H9 (cell line): ENCODE data around the gene RTN4R. TPM values are rescaled to one million over a fixed set of nuclear protein-coding genes. Genes with fewer than 3 reads are reported as not detected.

Experiments
- DNase-seq: peaks from one replicate; pipeline ENCODE4 v3.0.0-alpha.2; 2017
- H2AFZ ChIP-seq: one replicate; pipeline ENCODE4 v1.6.1; 2013; ENCODE audit warnings: mild to moderate bottlenecking, low read length, control low read depth, moderate library complexity
- H2AK5ac ChIP-seq: 2 replicates; pipeline ENCODE4 v1.6.1; 2013; ENCODE audit warnings: low read length, control low read depth, mixed read lengths; ENCODE audit not compliant: insufficient read length
- H2BK120ac ChIP-seq: one replicate; pipeline ENCODE4 v1.6.1; 2013; ENCODE audit warnings: low read depth, mild to moderate bottlenecking, low read length, control low read depth, inconsistent platforms; ENCODE audit not compliant: poor library complexity, severe bottlenecking
- H2BK12ac ChIP-seq: 2 replicates; pipeline ENCODE4 v1.6.1; 2013; ENCODE audit warnings: low read length, control low read depth, mixed read lengths, low read depth; ENCODE audit not compliant: insufficient read length
- H2BK15ac ChIP-seq: 2 replicates; pipeline ENCODE4 v1.6.1; 2013; ENCODE audit warnings: low read depth, low read length, control low read depth
- H2BK20ac ChIP-seq: one replicate; pipeline ENCODE4 v1.6.1; 2013; ENCODE audit warnings: low read depth, mild to moderate bottlenecking, low read length, control low read depth, inconsistent platforms; ENCODE audit not compliant: poor library complexity, severe bottlenecking
- H2BK5ac ChIP-seq: 2 replicates; pipeline ENCODE4 v1.6.1; 2013; ENCODE audit warnings: low read length, control low read depth, mixed read lengths; ENCODE audit not compliant: insufficient read length
- H3K14ac ChIP-seq: 2 replicates; pipeline ENCODE4 v1.6.1; 2013; ENCODE audit warnings: low read length, control low read depth; ENCODE audit not compliant: insufficient read depth
- H3K18ac ChIP-seq: 2 replicates; pipeline ENCODE4 v1.6.1; 2013; ENCODE audit warnings: low read depth, mild to moderate bottlenecking, mixed read lengths, low read length, control low read depth; ENCODE audit not compliant: insufficient read length
- H3K23ac ChIP-seq: 2 replicates; pipeline ENCODE4 v1.6.1; 2013; ENCODE audit warnings: low read length, control low read depth, mixed read lengths, low read depth; ENCODE audit not compliant: insufficient read length
- H3K23me2 ChIP-seq: 2 replicates; pipeline ENCODE4 v1.6.1; 2013; ENCODE audit warnings: low read depth, mild to moderate bottlenecking, mixed read lengths, low read length, control low read depth; ENCODE audit not compliant: insufficient read length, poor library complexity, severe bottlenecking
- H3K27ac ChIP-seq: 2 replicates; pipeline ENCODE4 v1.5.1; 2013; ENCODE audit warnings: low read length, control low read depth, mixed read lengths, low read depth; ENCODE audit not compliant: insufficient read length
- H3K27me3 ChIP-seq: 2 replicates; pipeline ENCODE4 v1.6.1; 2013; ENCODE audit warnings: low read length, control low read depth, inconsistent platforms; ENCODE audit not compliant: insufficient read depth
- H3K4ac ChIP-seq: 2 replicates; pipeline ENCODE4 v1.6.1; 2013; ENCODE audit warnings: low read depth, mild to moderate bottlenecking, control low read depth, inconsistent platforms, low read length, moderate library complexity
- H3K4me1 ChIP-seq: 2 replicates; pipeline ENCODE4 v1.6.1; 2013; ENCODE audit warnings: low read length, control low read depth, inconsistent platforms; ENCODE audit not compliant: insufficient read depth
- H3K4me2 ChIP-seq: 2 replicates; pipeline ENCODE4 v1.6.1; 2013; ENCODE audit warnings: low read length, control low read depth, mixed read lengths; ENCODE audit not compliant: insufficient read length, insufficient read depth
- H3K56ac ChIP-seq: 2 replicates; pipeline ENCODE4 v1.6.1; 2013; ENCODE audit warnings: low read depth, mild to moderate bottlenecking, mixed read lengths, low read length, control low read depth; ENCODE audit not compliant: insufficient read length
- H3K79me1 ChIP-seq: 2 replicates; pipeline ENCODE4 v1.6.1; 2013; ENCODE audit warnings: low read depth, mild to moderate bottlenecking, moderate library complexity, low read length, control low read depth, inconsistent platforms; ENCODE audit not compliant: insufficient read depth, poor library complexity, severe bottlenecking
- H3K79me2 ChIP-seq: 2 replicates; pipeline ENCODE4 v1.6.1; 2013; ENCODE audit warnings: low read length, control low read depth, inconsistent platforms; ENCODE audit not compliant: insufficient read depth
- H3K9ac ChIP-seq: 2 replicates; pipeline ENCODE4 v1.6.1; 2013; ENCODE audit warnings: low read length, control low read depth, mixed read lengths; ENCODE audit not compliant: insufficient read length; ENCODE audit errors: extremely low read depth
- H3K9me3 ChIP-seq: one replicate; pipeline ENCODE4 v1.6.1; 2013; ENCODE audit warnings: low read depth, low read length, inconsistent platforms; ENCODE audit not compliant: control insufficient read depth
- H3T11ph ChIP-seq: one replicate; pipeline ENCODE4 v1.6.1; 2013; ENCODE audit warnings: mild to moderate bottlenecking, low read length, control low read depth, inconsistent platforms
- H4K20me1 ChIP-seq: one replicate; pipeline ENCODE4 v1.6.1; 2013; ENCODE audit not compliant: control insufficient read depth, insufficient read length, insufficient read depth
- H4K5ac ChIP-seq: 2 replicates; pipeline ENCODE4 v1.6.1; 2013; ENCODE audit warnings: low read depth, mild to moderate bottlenecking, mixed read lengths, low read length, control low read depth; ENCODE audit not compliant: insufficient read length
- H4K8ac ChIP-seq: replicated peaks from 2 replicates; pipeline ENCODE4 v1.6.1; 2013; ENCODE audit warnings: low read length, control low read depth, mixed read lengths, low read depth; ENCODE audit not compliant: insufficient read length
- H4K91ac ChIP-seq: 2 replicates; pipeline ENCODE4 v1.6.1; 2013; ENCODE audit warnings: low read depth, mild to moderate bottlenecking, moderate library complexity, mixed read lengths, low read length, control low read depth; ENCODE audit not compliant: insufficient read length
- H3K27ac Mint-ChIP-seq, 3 experiments: 2 replicates in 2 of 3; 3 replicates in 1 of 3; pipeline ENCODE4 v1.8.0; 2020 to 2021; ENCODE audit warnings: mixed read lengths in 3 of 3, mild to moderate bottlenecking in 1 of 3, moderate library complexity in 1 of 3
- H3K27me3 Mint-ChIP-seq: 2 replicates; pipeline ENCODE4 v1.8.0; 2021; ENCODE audit warnings: low read depth, mild to moderate bottlenecking, moderate library complexity, mixed read lengths
- H3K36me3 Mint-ChIP-seq, 3 experiments: 2 replicates in 2 of 3; 3 replicates in 1 of 3; pipeline ENCODE4 v1.8.0; 2020 to 2021; ENCODE audit warnings: low read depth in 3 of 3, mixed read lengths in 3 of 3; ENCODE audit not compliant: insufficient read depth in 1 of 3
- H3K4me1 Mint-ChIP-seq, 2 experiments: 2 replicates each; pipeline ENCODE4 v1.8.0; 2020; ENCODE audit warnings: mixed read lengths in 2 of 2
- H3K4me3 Mint-ChIP-seq, 2 experiments: 2 replicates in 1 of 2; 3 replicates in 1 of 2; pipeline ENCODE4 v1.8.0; 2020 to 2021; ENCODE audit warnings: mild to moderate bottlenecking in 2 of 2, mixed read lengths in 2 of 2, moderate library complexity in 1 of 2
- H3K9me3 Mint-ChIP-seq, 2 experiments: 2 replicates in 1 of 2; 3 replicates in 1 of 2; pipeline ENCODE4 v1.8.0; 2020; ENCODE audit warnings: mild to moderate bottlenecking in 2 of 2, mixed read lengths in 2 of 2, moderate library complexity in 1 of 2
- WGBS: extraction: QIAGEN DNeasy Blood & Tissue Kit; methylation state at CpG from one replicate; pipeline ENCODE4 v1.1.7; 2013; ENCODE audit warnings: missing lambda C conversion rate, low lambda C conversion rate, mixed read lengths; ENCODE audit not compliant: insufficient read length; ENCODE audit errors: extremely low coverage; 5-methylcytosine and 5-hydroxymethylcytosine counted together
- total RNA-seq: library from RNA; stranded (reverse); gene quantifications from 2 replicates; pipeline ENCODE4 v1.2.1, GENCODE V29; 2021
- TF ChIP-seq, protein P1 (sequence below): fragments of 200-600 bp; sonication (generic); conservative IDR thresholded peaks from 3 replicates; pipeline ENCODE4 v1.8.0; 2021; ENCODE audit warnings: antibody characterized with exemption, mild to moderate bottlenecking

Gene RTN4R
- total RNA-seq, 1 experiment from 2014 or later, result 19.0 TPM

DNA sequence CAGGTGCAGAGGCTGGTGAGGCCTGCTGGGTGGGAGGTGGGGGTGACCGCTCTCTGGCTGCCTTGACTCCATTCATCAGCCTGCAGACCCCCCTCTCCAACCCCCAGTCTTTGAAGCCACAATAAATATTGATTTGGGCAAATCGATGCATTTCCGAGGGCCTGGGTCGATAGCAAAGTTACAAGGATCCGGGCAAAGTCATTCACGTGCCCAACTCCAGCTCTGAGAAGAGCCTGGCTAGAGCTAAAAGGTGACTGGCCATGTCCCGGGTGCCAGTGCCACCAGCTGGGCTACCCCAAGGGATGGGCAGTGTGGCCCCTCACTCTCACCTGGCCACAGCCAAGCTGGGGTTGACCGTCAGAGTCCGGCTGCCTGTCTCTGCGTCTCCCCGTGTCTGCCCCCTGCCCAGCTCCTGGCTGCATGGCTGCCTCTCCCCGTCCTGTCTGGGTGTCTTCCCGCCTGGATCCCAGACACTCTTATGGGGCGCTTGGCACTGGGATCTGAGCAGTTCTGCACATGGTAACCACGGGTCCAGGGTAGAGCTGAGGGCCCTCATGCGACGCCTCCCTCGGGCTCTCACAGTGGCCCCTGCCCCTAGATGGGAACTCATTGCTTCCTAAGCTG lies 70.6 kb downstream of the RTN4R start:
- H3K4me2 ChIP-seq, result no peak overlapping the region
- no CpG with 5 or more reads among the region's 18 CpGs for WGBS
- Mint-ChIP-seq H3K27ac (no peak overlapping the region), H3K36me3 (no peaks in the 10 kb centered on the region), H3K9me3 (no peaks in the 10 kb centered on the region), H3K4me3 (no peak overlapping the region), H3K27me3 (peaks cover 2% of the 10 kb centered on the region), H3K4me1 (0 out of 4 replicates have a peak, but pooled peaks cover 0 to 7% of the 10 kb centered on the region in 2 experiments)
- no peak overlapping the region for H3K9ac ChIP-seq
- H3K9me3 ChIP-seq, result no peaks in the 10 kb centered on the region
- H3K79me1 ChIP-seq, result no peaks in the 10 kb centered on the region
- no peaks in the 10 kb centered on the region for H4K20me1 ChIP-seq
- no peak overlapping the region for H3K14ac ChIP-seq
- H2AFZ ChIP-seq, result no peak overlapping the region
- no peak overlapping the region for H2BK120ac ChIP-seq
- H4K8ac ChIP-seq, result no peak overlapping the region
- no peak overlapping the region for H3T11ph ChIP-seq
- H2BK20ac ChIP-seq, result no peak overlapping the region
- no peak overlapping the region for H3K56ac ChIP-seq
- H3K18ac ChIP-seq, result no peak overlapping the region
- DNase-seq, result no peak
- TF ChIP-seq, protein P1, sequence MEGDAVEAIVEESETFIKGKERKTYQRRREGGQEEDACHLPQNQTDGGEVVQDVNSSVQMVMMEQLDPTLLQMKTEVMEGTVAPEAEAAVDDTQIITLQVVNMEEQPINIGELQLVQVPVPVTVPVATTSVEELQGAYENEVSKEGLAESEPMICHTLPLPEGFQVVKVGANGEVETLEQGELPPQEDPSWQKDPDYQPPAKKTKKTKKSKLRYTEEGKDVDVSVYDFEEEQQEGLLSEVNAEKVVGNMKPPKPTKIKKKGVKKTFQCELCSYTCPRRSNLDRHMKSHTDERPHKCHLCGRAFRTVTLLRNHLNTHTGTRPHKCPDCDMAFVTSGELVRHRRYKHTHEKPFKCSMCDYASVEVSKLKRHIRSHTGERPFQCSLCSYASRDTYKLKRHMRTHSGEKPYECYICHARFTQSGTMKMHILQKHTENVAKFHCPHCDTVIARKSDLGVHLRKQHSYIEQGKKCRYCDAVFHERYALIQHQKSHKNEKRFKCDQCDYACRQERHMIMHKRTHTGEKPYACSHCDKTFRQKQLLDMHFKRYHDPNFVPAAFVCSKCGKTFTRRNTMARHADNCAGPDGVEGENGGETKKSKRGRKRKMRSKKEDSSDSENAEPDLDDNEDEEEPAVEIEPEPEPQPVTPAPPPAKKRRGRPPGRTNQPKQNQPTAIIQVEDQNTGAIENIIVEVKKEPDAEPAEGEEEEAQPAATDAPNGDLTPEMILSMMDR, result no peak
- no peaks in the 10 kb centered on the region for H3K4me1 ChIP-seq
- no peak overlapping the region for H3K23ac ChIP-seq
- H2BK5ac ChIP-seq, result no peak overlapping the region
- no peak overlapping the region for H4K5ac ChIP-seq
- no peaks in the 10 kb centered on the region for H3K79me2 ChIP-seq
- no peak overlapping the region for H2BK15ac ChIP-seq
- H3K23me2 ChIP-seq, result no peaks in the 10 kb centered on the region
- no peak overlapping the region for H4K91ac ChIP-seq
- H2AK5ac ChIP-seq, result no peak overlapping the region
- H3K27me3 ChIP-seq, result no peaks in the 10 kb centered on the region
- H3K27ac ChIP-seq, result no peak overlapping the region
- no peak overlapping the region for H2BK12ac ChIP-seq
- H3K4ac ChIP-seq, result no peak overlapping the region
